SK-N-SH (cell line): Measurements from ENCODE around the gene IL20. TPM values are rescaled to one million over a fixed set of nuclear protein-coding genes. Genes with fewer than 3 reads are reported as not detected.

Source experiments
- CTCF ChIA-PET: fragments of 300-600, 350-600 bp; formaldehyde crosslinking; extraction: SDS; loops from one replicate; lab custom pipeline; 2021; lab: Yijun Ruan, JAX
- POLR2A ChIA-PET: fragments of 350-600 bp; sonication (Branson Sonifier 250); formaldehyde crosslinking; extraction: SDS; loops from one replicate; lab custom pipeline; 2020; ENCODE audit warnings: antibody characterized with exemption, inconsistent platforms; lab: Yijun Ruan, JAX
- DNase-seq: peaks from one replicate; pipeline ENCODE4 v3.0.0; 2012
- H2AFZ ChIP-seq: fragments of 200-600 bp; sonication (generic); 2 replicates; pipeline ENCODE4 v1.8.1; 2016; ENCODE audit warnings: antibody characterized with exemption, mild to moderate bottlenecking, low read depth
- H3F3A ChIP-seq: fragments of 200-600 bp; sonication (generic); replicated peaks from 2 replicates; pipeline ENCODE3; 2016; ENCODE audit warnings: antibody characterized with exemption, mild to moderate bottlenecking; ENCODE audit not compliant: insufficient read depth
- H3K27ac ChIP-seq, 2 experiments: fragments of 200-500 bp in 1 of 2; fragments of 200-600 bp in 1 of 2; sonication (Bioruptor generic) in 1 of 2; sonication (generic), shearing (Covaris generic) in 1 of 2; 2 replicates each; pipeline versions ENCODE4 v1.5.1 to v1.6.1; 2014 to 2016; ENCODE audit warnings: low read depth in 2 of 2, inconsistent platforms in 1 of 2, low read length in 1 of 2, mild to moderate bottlenecking in 1 of 2, mixed read lengths in 1 of 2
- H3K27me3 ChIP-seq: fragments of 200-600 bp; sonication (generic), shearing (Covaris generic); 2 replicates; pipeline ENCODE4 v1.6.1; 2016; ENCODE audit warnings: mixed run types; ENCODE audit not compliant: insufficient read depth
- H3K36me3 ChIP-seq, 2 experiments: fragments of 200-500 bp in 1 of 2; fragments of 200-600 bp in 1 of 2; sonication (Bioruptor generic) in 1 of 2; sonication (generic) in 1 of 2; replicated peaks in 1 of 2; 2 replicates each; pipeline versions ENCODE3 to v1.5.1; 2014 to 2016; ENCODE audit warnings: low read length in 1 of 2, mild to moderate bottlenecking in 1 of 2; ENCODE audit not compliant: insufficient read depth in 2 of 2, control insufficient read depth in 1 of 2
- H3K4me1 ChIP-seq, 2 experiments: fragments of 200-500 bp in 1 of 2; fragments of 200-600 bp in 1 of 2; sonication (Bioruptor generic) in 1 of 2; sonication (generic), shearing (Covaris generic) in 1 of 2; 2 replicates each; pipeline versions ENCODE4 v1.5.1 to v1.6.1; 2014 to 2016; ENCODE audit warnings: low read depth in 1 of 2, low read length in 1 of 2, mixed run types in 1 of 2; ENCODE audit not compliant: insufficient read depth in 2 of 2, control insufficient read depth in 1 of 2
- H3K4me2 ChIP-seq: fragments of 200-600 bp; sonication (generic), shearing (Covaris generic); 2 replicates; pipeline ENCODE4 v1.6.1; 2017; ENCODE audit warnings: mixed run types
- H3K4me3 ChIP-seq, 2 experiments: fragments of 200-500 bp in 1 of 2; fragments of 200-600 bp in 1 of 2; sonication (Bioruptor generic) in 1 of 2; sonication (generic), shearing (Covaris generic) in 1 of 2; 2 replicates each; pipeline versions ENCODE4 v1.5.1 to v1.8.1; 2014 to 2016; ENCODE audit warnings: low read depth in 2 of 2, inconsistent platforms in 1 of 2, low read length in 1 of 2, mild to moderate bottlenecking in 1 of 2, mixed read lengths in 1 of 2, moderate library complexity in 1 of 2
- H3K79me2 ChIP-seq: fragments of 200-600 bp; sonication (generic); 2 replicates; pipeline ENCODE4 v1.8.1; 2017; ENCODE audit warnings: mild to moderate bottlenecking; ENCODE audit not compliant: insufficient read depth
- H3K9ac ChIP-seq: fragments of 200-600 bp; sonication (generic); 2 replicates; pipeline ENCODE4 v1.6.1; 2017; ENCODE audit warnings: mixed run types
- H3K9me2 ChIP-seq: fragments of 200-600 bp; sonication (generic); 2 replicates; pipeline ENCODE4 v1.6.1; 2017; ENCODE audit warnings: mixed run types
- H3K9me3 ChIP-seq: fragments of 200-600 bp; sonication (generic); 2 replicates; pipeline ENCODE4 v1.6.1; 2017; ENCODE audit warnings: mixed run types, mild to moderate bottlenecking, moderate library complexity
- H4K20me1 ChIP-seq: fragments of 200-600 bp; sonication (generic); 2 replicates; pipeline ENCODE4 v1.6.1; 2017; ENCODE audit warnings: mild to moderate bottlenecking, mixed run types; ENCODE audit not compliant: insufficient read depth
- CTCF ChIP-seq: fragments of 200-600 bp; sonication (generic); IDR thresholded peaks from 2 replicates; pipeline ENCODE4 v1.6.1; 2017; ENCODE audit warnings: antibody characterized with exemption, mild to moderate bottlenecking, moderate library complexity
- ELF1 ChIP-seq: IDR thresholded peaks from 2 replicates; pipeline ENCODE4 v1.4.0; 2012
- FOXJ3 ChIP-seq: sonication (generic); formaldehyde crosslinking; IDR thresholded peaks from 2 replicates; pipeline ENCODE4 v1.5.1; 2020; ENCODE audit warnings: mild to moderate bottlenecking, missing genetic modification reagents
- JUND ChIP-seq: IDR thresholded peaks from 2 replicates; pipeline ENCODE4 v1.4.0; 2012
- MAX ChIP-seq: IDR thresholded peaks from 2 replicates; pipeline ENCODE4 v1.4.0; 2012; ENCODE audit warnings: low read depth
- MEF2A ChIP-seq: IDR thresholded peaks from 2 replicates; pipeline ENCODE4 v1.4.0; 2012; ENCODE audit warnings: low read depth, borderline replicate concordance
- NFIC ChIP-seq: IDR thresholded peaks from 2 replicates; pipeline ENCODE4 v1.4.0; 2012; ENCODE audit warnings: borderline replicate concordance
- NRF1 ChIP-seq: IDR thresholded peaks from 2 replicates; pipeline ENCODE4 v1.6.1; 2012; ENCODE audit warnings: low read depth, mild to moderate bottlenecking, low read length
- POLR2AphosphoS5 ChIP-seq: IDR thresholded peaks from 2 replicates; pipeline ENCODE4 v1.6.1; 2012; ENCODE audit warnings: low read depth, low read length
- REST ChIP-seq: IDR thresholded peaks from 2 replicates; pipeline ENCODE4 v1.6.1; 2012; ENCODE audit warnings: mild to moderate bottlenecking, low read depth, low read length, moderate library complexity
- RFX5 ChIP-seq: IDR thresholded peaks from 2 replicates; pipeline ENCODE4 v1.6.1; 2012; ENCODE audit warnings: mild to moderate bottlenecking, improper control_type of control experiment, low read length
- USF2 ChIP-seq: fragments of 150-350 bp; IDR thresholded peaks from 2 replicates; pipeline ENCODE4 v1.6.1; 2017; ENCODE audit warnings: antibody characterized with exemption, low read length, low read depth, borderline replicate concordance
- YY1 ChIP-seq: IDR thresholded peaks from 2 replicates; pipeline ENCODE4 v1.4.0; 2012; ENCODE audit warnings: low read depth, mild to moderate bottlenecking
- WGBS: methylation state at CpG from one replicate; pipeline ENCODE4 v1.1.6; 2017; ENCODE audit warnings: low lambda C conversion rate; 5-methylcytosine and 5-hydroxymethylcytosine counted together
- polyA plus RNA-seq, 3 experiments: library from polyadenylated mRNA; depleted of rRNA; stranded (reverse); fragments of >200 nt; gene quantifications; 2 replicates each; pipeline ENCODE4 v1.2.3, GENCODE V29; 2012
- TF ChIP-seq, protein P1 (sequence below): fragments of 150-350 bp; IDR thresholded peaks from 2 replicates; pipeline ENCODE4 v1.6.1; 2016; ENCODE audit warnings: mild to moderate bottlenecking, low read depth, low read length
- TF ChIP-seq, protein P2 (sequence below): IDR thresholded peaks from 2 replicates; pipeline ENCODE4 v1.4.0; 2012; ENCODE audit warnings: low read depth, borderline replicate concordance

IL20 gene
- polyA plus RNA-seq, 1 of the 3 experiments (the other 2 are of a cell fraction) = not detected

DNA sequence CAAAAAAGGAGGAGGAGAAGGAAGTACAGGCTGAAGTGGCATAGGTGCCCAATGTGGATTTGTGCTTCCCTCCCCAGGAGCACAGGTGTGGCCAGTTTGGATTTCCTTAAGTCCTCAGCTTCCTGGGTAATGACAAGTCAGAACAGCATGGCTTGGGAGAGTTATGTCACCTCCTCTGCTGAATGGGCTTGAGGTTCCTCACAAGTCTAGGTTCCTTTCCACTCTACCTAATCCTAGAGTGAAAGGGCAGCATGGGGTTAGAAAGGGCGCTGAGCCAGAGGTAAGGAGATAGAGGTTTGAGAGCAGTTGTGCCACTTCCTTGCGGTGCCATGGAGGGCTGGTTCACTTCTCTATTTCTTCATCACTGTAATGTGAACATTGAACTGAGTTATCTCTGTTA lies 35.5 kb upstream of the IL20 start:
- Histone ChIP-seq H3K4me1 (peaks cover 0 to 6% of the 10 kb centered on the region in 2 experiments; a peak in 1 of 4 replicates), H3K36me3 (no peaks in the 10 kb centered on the region), H3K9me3 (no peaks in the 10 kb centered on the region), H3K27me3 (no peaks in the 10 kb centered on the region; the same call in 1 of the 2 replicates), H3F3A (no peaks in the 10 kb centered on the region), H3K9me2 (no peaks in the 10 kb centered on the region), H3K4me3 (no peak overlapping the region), H3K4me2 (no peak overlapping the region), H3K79me2 (no peaks in the 10 kb centered on the region), H3K9ac (no peak overlapping the region), H2AFZ (no peak overlapping the region), H3K27ac (no peak overlapping the region), H4K20me1 (no peaks in the 10 kb centered on the region)
- 47% methylated on average over 2 of the region's 2 CpGs for WGBS
- TF ChIP-seq USF2 = no peak
- no peak for TF ChIP-seq FOXJ3 (CRISPR knock-in tag)
- no peak for TF ChIP-seq JUND
- TF ChIP-seq RFX5 = no peak
- TF ChIP-seq, protein P1, sequence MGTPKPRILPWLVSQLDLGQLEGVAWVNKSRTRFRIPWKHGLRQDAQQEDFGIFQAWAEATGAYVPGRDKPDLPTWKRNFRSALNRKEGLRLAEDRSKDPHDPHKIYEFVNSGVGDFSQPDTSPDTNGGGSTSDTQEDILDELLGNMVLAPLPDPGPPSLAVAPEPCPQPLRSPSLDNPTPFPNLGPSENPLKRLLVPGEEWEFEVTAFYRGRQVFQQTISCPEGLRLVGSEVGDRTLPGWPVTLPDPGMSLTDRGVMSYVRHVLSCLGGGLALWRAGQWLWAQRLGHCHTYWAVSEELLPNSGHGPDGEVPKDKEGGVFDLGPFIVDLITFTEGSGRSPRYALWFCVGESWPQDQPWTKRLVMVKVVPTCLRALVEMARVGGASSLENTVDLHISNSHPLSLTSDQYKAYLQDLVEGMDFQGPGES = no peak
- no peak for TF ChIP-seq MEF2A
- no peak for TF ChIP-seq ELF1
- TF ChIP-seq POLR2AphosphoS5 = no peak
- TF ChIP-seq NFIC = no peak
- no peak for TF ChIP-seq NRF1
- no peak for TF ChIP-seq REST
- no peak for TF ChIP-seq YY1
- TF ChIP-seq CTCF = no peak
- TF ChIP-seq, protein P2, sequence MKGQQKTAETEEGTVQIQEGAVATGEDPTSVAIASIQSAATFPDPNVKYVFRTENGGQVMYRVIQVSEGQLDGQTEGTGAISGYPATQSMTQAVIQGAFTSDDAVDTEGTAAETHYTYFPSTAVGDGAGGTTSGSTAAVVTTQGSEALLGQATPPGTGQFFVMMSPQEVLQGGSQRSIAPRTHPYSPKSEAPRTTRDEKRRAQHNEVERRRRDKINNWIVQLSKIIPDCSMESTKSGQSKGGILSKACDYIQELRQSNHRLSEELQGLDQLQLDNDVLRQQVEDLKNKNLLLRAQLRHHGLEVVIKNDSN = no peak
- no peak for TF ChIP-seq MAX
- POLR2A ChIA-PET = no interaction called here
- no peak for DNase-seq
- CTCF ChIA-PET = interaction anchor here (1.1 kb wide), 1 partner anchor 103 kb away, joined by 3 read pairs; no protein-coding TSS in a partner anchor
